ENCODE data around the gene SEMG1.

GRCh38 chr20:45211569-45212474 is 5.0 kb downstream of the SEMG1 start:
- TF ChIP-seq POLR2AphosphoS5 (IDR thresholded peaks at IDR 0.05; ENCODE audit: low read depth, low read length): no peak
- no peak for TF ChIP-seq CTCF (IDR thresholded peaks at IDR 0.05)
- TF ChIP-seq SIN3A (IDR thresholded peaks at IDR 0.05; ENCODE audit: borderline replicate concordance, insufficient read depth, low read depth, low read length): no peak
- TF ChIP-seq TCF7L2 (IDR thresholded peaks at IDR 0.05; ENCODE audit: low read depth, low read length): no peak
